ENCODE measurements around the gene RIN2.

DNA sequence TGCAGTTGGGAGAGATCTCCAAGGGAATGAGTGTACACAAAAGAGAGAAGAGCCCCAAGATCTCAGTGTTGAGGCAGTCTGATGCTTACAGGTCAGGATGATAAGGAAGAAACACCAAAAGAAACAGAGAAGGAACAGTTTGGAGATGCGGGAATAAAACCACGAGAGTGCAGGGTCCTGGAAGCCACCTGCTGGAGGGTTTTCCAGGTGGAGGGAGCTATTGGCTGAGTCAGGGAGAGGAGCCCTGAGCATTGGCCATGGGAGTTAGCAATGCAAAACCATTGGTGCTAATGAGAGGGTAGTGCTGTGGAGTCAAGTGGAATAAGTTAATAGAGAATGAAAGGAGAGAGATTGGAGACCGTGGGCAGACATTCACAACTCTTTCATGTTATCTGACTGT is 39.2 kb upstream of the RIN2 start:
- no peak for TF ChIP-seq ZFP3 (CRISPR knock-in tag; IDR thresholded peaks at IDR 0.05)
- TF ChIP-seq, protein P1, sequence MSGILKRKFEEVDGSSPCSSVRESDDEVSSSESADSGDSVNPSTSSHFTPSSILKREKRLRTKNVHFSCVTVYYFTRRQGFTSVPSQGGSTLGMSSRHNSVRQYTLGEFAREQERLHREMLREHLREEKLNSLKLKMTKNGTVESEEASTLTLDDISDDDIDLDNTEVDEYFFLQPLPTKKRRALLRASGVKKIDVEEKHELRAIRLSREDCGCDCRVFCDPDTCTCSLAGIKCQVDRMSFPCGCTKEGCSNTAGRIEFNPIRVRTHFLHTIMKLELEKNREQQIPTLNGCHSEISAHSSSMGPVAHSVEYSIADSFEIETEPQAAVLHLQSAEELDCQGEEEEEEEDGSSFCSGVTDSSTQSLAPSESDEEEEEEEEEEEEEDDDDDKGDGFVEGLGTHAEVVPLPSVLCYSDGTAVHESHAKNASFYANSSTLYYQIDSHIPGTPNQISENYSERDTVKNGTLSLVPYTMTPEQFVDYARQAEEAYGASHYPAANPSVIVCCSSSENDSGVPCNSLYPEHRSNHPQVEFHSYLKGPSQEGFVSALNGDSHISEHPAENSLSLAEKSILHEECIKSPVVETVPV (CRISPR knock-in tag; IDR thresholded peaks at IDR 0.05) = no peak
- TF ChIP-seq SNAI2 (CRISPR knock-in tag; IDR thresholded peaks at IDR 0.05) = no peak
- TF ChIP-seq ZNF8 (CRISPR knock-in tag; IDR thresholded peaks at IDR 0.05) = no peak
- no peak for TF ChIP-seq RARB (CRISPR knock-in tag; IDR thresholded peaks at IDR 0.05)
- TF ChIP-seq, protein P2, sequence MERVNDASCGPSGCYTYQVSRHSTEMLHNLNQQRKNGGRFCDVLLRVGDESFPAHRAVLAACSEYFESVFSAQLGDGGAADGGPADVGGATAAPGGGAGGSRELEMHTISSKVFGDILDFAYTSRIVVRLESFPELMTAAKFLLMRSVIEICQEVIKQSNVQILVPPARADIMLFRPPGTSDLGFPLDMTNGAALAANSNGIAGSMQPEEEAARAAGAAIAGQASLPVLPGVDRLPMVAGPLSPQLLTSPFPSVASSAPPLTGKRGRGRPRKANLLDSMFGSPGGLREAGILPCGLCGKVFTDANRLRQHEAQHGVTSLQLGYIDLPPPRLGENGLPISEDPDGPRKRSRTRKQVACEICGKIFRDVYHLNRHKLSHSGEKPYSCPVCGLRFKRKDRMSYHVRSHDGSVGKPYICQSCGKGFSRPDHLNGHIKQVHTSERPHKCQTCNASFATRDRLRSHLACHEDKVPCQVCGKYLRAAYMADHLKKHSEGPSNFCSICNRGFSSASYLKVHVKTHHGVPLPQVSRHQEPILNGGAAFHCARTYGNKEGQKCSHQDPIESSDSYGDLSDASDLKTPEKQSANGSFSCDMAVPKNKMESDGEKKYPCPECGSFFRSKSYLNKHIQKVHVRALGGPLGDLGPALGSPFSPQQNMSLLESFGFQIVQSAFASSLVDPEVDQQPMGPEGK (CRISPR knock-in tag; IDR thresholded peaks at IDR 0.05; ENCODE audit: borderline replicate concordance) = no peak

Measured in SK-N-SH treated with all-trans-retinoic acid at 6 μM for 48 hours (cell line).